OCI-M1 (cell line): ENCODE measurements around the gene TUT1.
"Not testable (repeated sequence)": the region's sequence is repeated elsewhere in the genome, so short reads cannot be mapped to it uniquely, and the experiment has no call there.

ENCODE experiments used
- DNase-seq: peaks from one replicate; lab custom pipeline; 2025; lab: John Stamatoyannopoulos, UW

Gene TUT1

GRCh38 chr11:62555464-62556107, 35.7 kb downstream of the TUT1 start:
- DNase-seq = peak; percentile 90

GRCh38 chr11:62554387-62555167, 36.7 kb downstream of the TUT1 start:
- no peak for DNase-seq

- no peak for DNase-seq
These were observed 37.4 kb downstream of the TUT1 start for GRCh38 chr11:62553839-62554361.

GRCh38 chr11:62553080-62553838, 38.1 kb downstream of the TUT1 start:
- peak; percentile 86 for DNase-seq

GRCh38 chr11:62552485-62553079, 38.7 kb downstream of the TUT1 start:
- DNase-seq = peak; percentile 73

GRCh38 chr11:62550478-62550877, 40.8 kb downstream of the TUT1 start:
- not testable (repeated sequence) for DNase-seq

- no peak for DNase-seq
These were observed 42.6 kb downstream of the TUT1 start for GRCh38 chr11:62548545-62549335.

- DNase-seq = no peak
These were observed 43.5 kb downstream of the TUT1 start for GRCh38 chr11:62547691-62548281.

GRCh38 chr11:62546929-62547625, 44.2 kb downstream of the TUT1 start:
- peak; percentile 46 for DNase-seq

GRCh38 chr11:62546244-62546928, 44.9 kb downstream of the TUT1 start, which contains the start of gene AHNAK:
Gene AHNAK, minus strand, starts transcription at chr11:62546806. Its CDS starts 10,708 bp downstream, at chr11:62536098.
- DNase-seq = peak; percentile 71

- peak; percentile 88 for DNase-seq
These were observed 45.7 kb downstream of the TUT1 start for GRCh38 chr11:62545437-62546243.

- DNase-seq = peak; percentile 57
These were observed 46.5 kb downstream of the TUT1 start for GRCh38 chr11:62544581-62545436.

- no peak for DNase-seq
These were observed 47.5 kb downstream of the TUT1 start for GRCh38 chr11:62543680-62544444.

- peak; percentile 88 for DNase-seq
These were observed 48.4 kb downstream of the TUT1 start for GRCh38 chr11:62542750-62543567.

- no peak for DNase-seq
These were observed 49.1 kb downstream of the TUT1 start for GRCh38 chr11:62542111-62542745.
